Effector memory CD8-positive, alpha-beta T cell (primary cell): ENCODE measurements around the gene CACNA2D4.

ENCODE experiments used
- ATAC-seq: fragments of 150-1000 bp; cut with Tn5 transposase; replicated peaks from 2 replicates; pipeline ENCODE4 v1.10.0; 2021; ENCODE audit warnings: mild to moderate bottlenecking, moderate library complexity
- DNase-seq, 3 experiments: peaks; one replicate each; pipeline ENCODE4 v3.0.0; 2021
- H3K27ac Mint-ChIP-seq, 2 donors: one replicate each; pipeline ENCODE4 v1.8.0; 2022; ENCODE audit warnings: mild to moderate bottlenecking in 2 of 2, mixed read lengths in 2 of 2, moderate library complexity in 2 of 2
- H3K27me3 Mint-ChIP-seq, 2 donors: one replicate each; pipeline ENCODE4 v1.8.0; 2022; ENCODE audit warnings: mixed read lengths in 2 of 2
- H3K36me3 Mint-ChIP-seq: one replicate; pipeline ENCODE4 v1.8.0; 2022; ENCODE audit warnings: mild to moderate bottlenecking, moderate library complexity, mixed read lengths; ENCODE audit not compliant: insufficient read depth
- H3K4me1 Mint-ChIP-seq, 2 donors: one replicate each; pipeline ENCODE4 v1.8.0; 2022; ENCODE audit warnings: low read depth in 2 of 2, mixed read lengths in 2 of 2
- H3K4me3 Mint-ChIP-seq, 2 donors: one replicate each; pipeline ENCODE4 v1.8.0; 2022; ENCODE audit warnings: mild to moderate bottlenecking in 2 of 2, mixed read lengths in 2 of 2, moderate library complexity in 2 of 2
- H3K9me3 Mint-ChIP-seq, 2 donors: one replicate each; pipeline ENCODE4 v1.8.0; 2022; ENCODE audit warnings: mixed read lengths in 2 of 2

CACNA2D4 gene

DNA sequence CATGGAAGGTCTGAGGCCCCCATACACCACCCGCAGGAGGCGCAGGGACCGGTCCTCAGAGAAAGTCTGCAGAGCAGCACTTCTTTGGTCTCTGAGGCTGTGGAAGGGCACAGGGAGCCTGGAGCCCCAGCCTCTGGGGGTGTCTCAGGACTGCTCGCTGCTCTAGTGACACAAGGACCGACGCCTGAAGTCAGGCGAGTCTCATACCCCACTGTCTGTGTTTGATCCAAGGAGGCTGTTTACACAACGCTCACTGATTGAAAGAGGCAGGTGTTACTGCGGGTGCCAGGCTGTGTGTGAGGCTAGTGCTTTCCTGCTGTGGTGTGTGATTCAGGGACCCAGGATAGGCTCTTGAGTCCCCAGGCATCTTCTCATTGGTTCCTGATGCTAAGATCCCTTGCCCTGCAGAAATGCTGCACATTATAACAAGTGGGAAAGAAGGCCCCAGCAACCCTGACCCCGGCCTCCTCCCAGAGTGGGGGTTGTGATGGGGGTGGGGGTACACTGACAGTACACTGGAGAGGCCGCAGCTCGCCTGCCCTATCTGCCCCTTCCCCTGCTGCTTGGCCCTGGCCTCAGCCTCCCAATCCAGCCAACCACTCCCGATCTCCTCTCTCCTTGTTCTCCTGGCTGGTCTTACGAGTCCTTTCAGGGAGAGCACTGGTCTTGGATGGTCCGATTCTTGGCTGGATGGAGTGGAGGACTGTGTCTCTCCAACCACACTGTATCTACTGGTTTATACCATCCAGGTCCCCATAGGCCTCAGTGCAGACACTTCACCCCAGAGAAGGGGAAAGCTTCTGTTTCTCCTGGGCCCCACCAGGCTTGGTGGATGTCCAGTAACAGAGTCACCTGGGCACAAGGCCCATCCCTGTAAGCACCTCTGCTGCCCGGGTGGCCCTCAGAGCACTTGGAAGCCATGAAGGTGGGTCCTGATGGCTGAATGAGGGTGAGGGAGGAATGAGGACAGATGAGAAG, 6.6 kb downstream of the CACNA2D4 start:
- no peak for DNase-seq
- no peak for ATAC-seq
- no peak overlapping the region for H3K27ac Mint-ChIP-seq
- no peak overlapping the region for H3K4me3 Mint-ChIP-seq
- peaks cover 27 to 46% of the 10 kb centered on the region in 2 donors for H3K27me3 Mint-ChIP-seq
- H3K4me1 Mint-ChIP-seq: peaks cover 11 to 31% of the 10 kb centered on the region in 2 donors
- H3K36me3 Mint-ChIP-seq: no peaks in the 10 kb centered on the region
- no peaks in the 10 kb centered on the region for H3K9me3 Mint-ChIP-seq

DNA sequence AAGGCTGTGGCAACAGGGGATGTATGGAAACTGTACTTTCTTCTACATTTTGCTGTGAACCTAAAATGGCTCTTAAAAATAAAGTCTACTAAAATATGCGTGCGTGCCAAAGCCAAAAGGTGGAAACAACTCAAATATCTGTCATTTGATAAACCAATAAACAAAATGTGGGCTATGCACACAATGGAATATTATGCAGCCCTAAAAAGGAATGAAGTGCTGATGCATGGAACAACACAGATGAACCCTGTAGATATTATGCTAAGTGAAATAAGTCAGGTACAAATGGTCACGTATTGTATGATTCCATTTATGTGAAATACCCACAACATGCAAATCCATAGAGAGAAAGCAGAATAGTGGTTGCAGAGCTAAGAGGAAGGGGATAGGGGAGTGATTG, 8.0 kb downstream of the CACNA2D4 start:
- Mint-ChIP-seq H3K27ac (no peak overlapping the region), H3K4me1 (peaks cover 0 to 19% of the 10 kb centered on the region in 2 donors), H3K4me3 (no peak overlapping the region), H3K36me3 (no peaks in the 10 kb centered on the region), H3K9me3 (peaks cover 0 to 5% of the 10 kb centered on the region in 2 donors), H3K27me3 (peaks cover 17 to 43% of the 10 kb centered on the region in 2 donors)
- ATAC-seq (no peak), DNase-seq (no peak)

GRCh38 chr12:1908758-1909157, 9.7 kb downstream of the CACNA2D4 start:
- DNase-seq (no peak), ATAC-seq (no peak)
- Mint-ChIP-seq H3K27ac (no peak overlapping the region), H3K4me3 (peak overlapping the region in 1 of 2 donors; percentile 34), H3K27me3 (peaks cover 17 to 34% of the 10 kb centered on the region in 2 donors), H3K36me3 (no peaks in the 10 kb centered on the region), H3K9me3 (peaks cover 0 to 8% of the 10 kb centered on the region in 2 donors), H3K4me1 (peaks cover 0 to 9% of the 10 kb centered on the region in 2 donors)

- DNase-seq (peak in 1 of 3 experiments; percentile 17), ATAC-seq (peak; percentile 37)
- peaks cover 0 to 9% of the 10 kb centered on the region in 2 donors for H3K4me1 Mint-ChIP-seq
- peaks cover 21 to 31% of the 10 kb centered on the region in 2 donors for H3K27me3 Mint-ChIP-seq
- H3K27ac Mint-ChIP-seq: no peak overlapping the region
- peak overlapping the region; percentile 30 to 70 for H3K4me3 Mint-ChIP-seq
- H3K36me3 Mint-ChIP-seq: no peaks in the 10 kb centered on the region
- peaks cover 5 to 10% of the 10 kb centered on the region in 2 donors for H3K9me3 Mint-ChIP-seq
These were observed 10.5 kb downstream of the CACNA2D4 start for GRCh38 chr12:1907652-1908611.

- Mint-ChIP-seq H3K4me3 (no peak overlapping the region), H3K9me3 (peaks cover 11 to 13% of the 10 kb centered on the region in 2 donors), H3K36me3 (peaks cover 1% of the 10 kb centered on the region), H3K27ac (no peak overlapping the region), H3K27me3 (peaks cover 32 to 34% of the 10 kb centered on the region in 2 donors), H3K4me1 (peaks cover 0 to 9% of the 10 kb centered on the region in 2 donors)
- DNase-seq: no peak
- no peak for ATAC-seq
These were observed 11.9 kb downstream of the CACNA2D4 start for GRCh38 chr12:1906579-1906978.

GRCh38 chr12:1904875-1905274, 13.6 kb downstream of the CACNA2D4 start:
- Mint-ChIP-seq H3K4me1 (peaks cover 0 to 9% of the 10 kb centered on the region in 2 donors), H3K36me3 (peaks cover 3% of the 10 kb centered on the region), H3K27ac (no peak overlapping the region), H3K27me3 (peaks cover 26 to 36% of the 10 kb centered on the region in 2 donors), H3K4me3 (no peak overlapping the region), H3K9me3 (peaks cover 11 to 13% of the 10 kb centered on the region in 2 donors)
- ATAC-seq (no peak), DNase-seq (no peak)

DNA sequence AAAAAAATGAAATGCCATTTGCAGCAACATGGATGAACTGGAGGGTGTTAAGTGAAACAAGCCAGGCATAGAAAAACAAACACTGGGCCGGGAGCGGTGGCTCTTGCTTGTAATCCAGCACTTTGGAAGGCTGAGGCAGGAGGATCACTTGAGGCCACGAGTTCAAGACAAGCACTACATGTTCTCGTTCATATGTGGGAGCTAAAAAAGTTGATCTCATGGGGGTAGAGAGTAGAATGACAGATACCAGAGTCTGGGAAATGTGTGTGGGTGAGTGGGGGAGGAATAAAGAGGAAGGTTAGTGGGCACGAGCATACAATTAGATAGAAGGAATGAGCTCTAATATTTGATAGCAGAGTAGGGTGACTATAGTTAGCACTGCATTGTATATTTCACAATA, 21.5 kb downstream of the CACNA2D4 start:
- H3K4me3 Mint-ChIP-seq: no peak overlapping the region
- DNase-seq (no peak), ATAC-seq (no peak)
- no peaks in the 10 kb centered on the region for H3K4me1 Mint-ChIP-seq
- peaks cover 1 to 7% of the 10 kb centered on the region in 2 donors for H3K9me3 Mint-ChIP-seq
- peaks cover 43 to 66% of the 10 kb centered on the region in 2 donors for H3K27me3 Mint-ChIP-seq
- H3K27ac Mint-ChIP-seq: no peak overlapping the region
- peaks cover 3% of the 10 kb centered on the region for H3K36me3 Mint-ChIP-seq

DNA sequence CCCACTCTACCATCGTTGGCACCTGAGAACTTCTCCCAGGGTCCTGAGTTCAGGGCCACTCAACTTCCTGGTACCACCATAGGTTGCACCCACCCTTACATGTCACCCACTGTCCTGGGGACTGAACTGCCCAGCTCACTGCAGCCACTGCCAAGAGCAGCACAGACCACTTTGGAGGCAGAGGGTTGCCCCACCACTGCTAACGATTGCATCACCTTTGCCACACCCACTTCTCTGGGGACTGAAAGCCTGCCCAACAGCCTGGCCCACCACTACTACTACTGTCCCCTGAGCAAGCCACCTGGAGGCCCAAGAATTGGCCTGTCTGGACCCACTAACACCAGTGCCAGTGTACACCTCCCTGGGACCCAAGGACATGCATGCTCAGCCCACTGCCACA, 27.6 kb downstream of the CACNA2D4 start:
- peaks cover 5 to 14% of the 10 kb centered on the region in 2 donors for H3K9me3 Mint-ChIP-seq
- no peaks in the 10 kb centered on the region for H3K36me3 Mint-ChIP-seq
- ATAC-seq: no peak
- H3K27ac Mint-ChIP-seq: no peak overlapping the region
- H3K4me3 Mint-ChIP-seq: no peak overlapping the region
- DNase-seq: no peak
- H3K4me1 Mint-ChIP-seq: no peaks in the 10 kb centered on the region
- H3K27me3 Mint-ChIP-seq: peaks cover 70 to 73% of the 10 kb centered on the region in 2 donors

GRCh38 chr12:1890119-1890703, 28.2 kb downstream of the CACNA2D4 start:
- DNase-seq: no peak
- no peaks in the 10 kb centered on the region for H3K4me1 Mint-ChIP-seq
- peaks cover 5 to 14% of the 10 kb centered on the region in 2 donors for H3K9me3 Mint-ChIP-seq
- H3K27me3 Mint-ChIP-seq: peaks cover 70 to 74% of the 10 kb centered on the region in 2 donors
- H3K36me3 Mint-ChIP-seq: no peaks in the 10 kb centered on the region
- H3K4me3 Mint-ChIP-seq: no peak overlapping the region
- H3K27ac Mint-ChIP-seq: no peak overlapping the region
- ATAC-seq: no peak

- ATAC-seq (no peak), DNase-seq (no peak)
- no peak overlapping the region for H3K27ac Mint-ChIP-seq
- H3K9me3 Mint-ChIP-seq: peaks cover 5 to 14% of the 10 kb centered on the region in 2 donors
- peaks cover 62 to 68% of the 10 kb centered on the region in 2 donors for H3K27me3 Mint-ChIP-seq
- no peak overlapping the region for H3K4me3 Mint-ChIP-seq
- no peaks in the 10 kb centered on the region for H3K36me3 Mint-ChIP-seq
- no peaks in the 10 kb centered on the region for H3K4me1 Mint-ChIP-seq
These were observed 29.5 kb downstream of the CACNA2D4 start for GRCh38 chr12:1888923-1889322.

- Mint-ChIP-seq H3K27ac (no peak overlapping the region), H3K27me3 (peaks cover 55 to 74% of the 10 kb centered on the region in 2 donors), H3K36me3 (no peaks in the 10 kb centered on the region), H3K4me3 (no peak overlapping the region), H3K4me1 (peaks cover 0 to 2% of the 10 kb centered on the region in 2 donors), H3K9me3 (peaks cover 4 to 7% of the 10 kb centered on the region in 2 donors)
- no peak for DNase-seq
- no peak for ATAC-seq
These were observed 31.9 kb downstream of the CACNA2D4 start for GRCh38 chr12:1886396-1887008.

GRCh38 chr12:1885599-1886245, 32.7 kb downstream of the CACNA2D4 start:
- ATAC-seq: no peak

More at GRCh38 chr12:1885599-1886245, 32.7 kb downstream of the CACNA2D4 start:
- H3K4me3 Mint-ChIP-seq: no peak overlapping the region
- H3K36me3 Mint-ChIP-seq: no peaks in the 10 kb centered on the region
- DNase-seq: no peak
- H3K27me3 Mint-ChIP-seq: peaks cover 49 to 74% of the 10 kb centered on the region in 2 donors
- H3K4me1 Mint-ChIP-seq: peaks cover 0 to 2% of the 10 kb centered on the region in 2 donors
- H3K9me3 Mint-ChIP-seq: peaks cover 0 to 1% of the 10 kb centered on the region in 2 donors
- H3K27ac Mint-ChIP-seq: no peak overlapping the region
